Peyer's patch (tissue), 4 donors: ENCODE data around the gene ANO4. TPM values are rescaled to one million over a fixed set of nuclear protein-coding genes. Genes with fewer than 3 reads are reported as not detected.

Source experiments
- DNase-seq, 3 donors: peaks; one replicate each; pipeline ENCODE4 v3.0.0-alpha.2; 2017 to 2019
- H3K27ac ChIP-seq, 4 donors: fragments of 200-600 bp; sonication (generic); one replicate each; pipeline ENCODE4 v1.5.1; 2016 to 2019
- H3K27me3 ChIP-seq, 2 donors: fragments of 200-600 bp; sonication (generic); one replicate each; pipeline ENCODE4 v1.5.1; 2019
- H3K36me3 ChIP-seq, 3 donors: fragments of 200-600 bp; sonication (generic); one replicate each; pipeline ENCODE4 v1.5.1; 2016 to 2019
- H3K4me1 ChIP-seq, 4 donors: fragments of 200-600 bp; sonication (generic); one replicate each; pipeline ENCODE4 v1.5.1; 2016 to 2019
- H3K4me3 ChIP-seq, 4 donors: fragments of 200-600 bp; sonication (generic); 1 replicate in 3 of 4; 2 replicates in 1 of 4; pipeline ENCODE4 v1.5.1; 2016 to 2019; ENCODE audit warnings: mild to moderate bottlenecking in 1 of 4
- H3K9me3 ChIP-seq, 4 donors: fragments of 200-600 bp; sonication (generic); one replicate each; pipeline ENCODE4 v1.5.1; 2016 to 2019; ENCODE audit warnings: mild to moderate bottlenecking in 1 of 4
- POLR2A ChIP-seq, 2 donors: fragments of 450-650 bp; IDR thresholded peaks; one replicate each; pipeline ENCODE4 v1.5.1; 2017; ENCODE audit warnings: antibody characterized with exemption in 2 of 2, mild to moderate bottlenecking in 2 of 2, moderate library complexity in 2 of 2
- total RNA-seq, 4 donors: library from RNA; depleted of rRNA; stranded (reverse); fragments of >200 nt; gene quantifications; one replicate each; pipeline ENCODE4 v1.1.0, GENCODE V29; 2016
- TF ChIP-seq, protein P1 (sequence below), 6 experiments: fragments of 450-650 bp in 4 of 6; fragments of 200-600 bp in 2 of 6; sonication (generic) in 1 of 6; IDR thresholded peaks; one replicate each; pipeline ENCODE4 v1.5.1; 2017 to 2019; ENCODE audit warnings: antibody characterized with exemption in 6 of 6, mild to moderate bottlenecking in 3 of 6, moderate library complexity in 1 of 6

ANO4 gene
- total RNA-seq, 4 donors from 2014 or later: 1.7 TPM; not detected in 3

DNA sequence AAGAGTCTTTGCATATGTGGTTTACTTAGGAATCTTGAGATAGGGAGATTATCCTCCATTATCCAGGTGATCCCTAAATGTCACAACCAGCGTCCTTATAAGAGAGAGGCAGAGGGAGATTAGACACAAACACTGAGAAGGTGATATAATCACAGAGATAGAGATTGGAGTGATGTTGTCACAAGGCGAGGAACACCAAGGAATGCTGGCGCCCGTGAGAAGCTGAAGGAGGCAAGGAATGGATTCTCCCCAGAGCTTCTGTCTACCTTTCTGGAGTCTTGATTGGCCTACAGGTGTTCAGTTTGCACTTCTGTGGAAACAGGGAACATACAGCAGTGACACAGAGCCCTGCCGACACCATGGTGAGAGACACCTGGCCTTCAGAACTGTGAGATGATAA, 101.6 kb downstream of the ANO4 start:
- TF ChIP-seq POLR2A (IDR thresholded peaks at IDR 0.05): no peak
- TF ChIP-seq, protein P1, sequence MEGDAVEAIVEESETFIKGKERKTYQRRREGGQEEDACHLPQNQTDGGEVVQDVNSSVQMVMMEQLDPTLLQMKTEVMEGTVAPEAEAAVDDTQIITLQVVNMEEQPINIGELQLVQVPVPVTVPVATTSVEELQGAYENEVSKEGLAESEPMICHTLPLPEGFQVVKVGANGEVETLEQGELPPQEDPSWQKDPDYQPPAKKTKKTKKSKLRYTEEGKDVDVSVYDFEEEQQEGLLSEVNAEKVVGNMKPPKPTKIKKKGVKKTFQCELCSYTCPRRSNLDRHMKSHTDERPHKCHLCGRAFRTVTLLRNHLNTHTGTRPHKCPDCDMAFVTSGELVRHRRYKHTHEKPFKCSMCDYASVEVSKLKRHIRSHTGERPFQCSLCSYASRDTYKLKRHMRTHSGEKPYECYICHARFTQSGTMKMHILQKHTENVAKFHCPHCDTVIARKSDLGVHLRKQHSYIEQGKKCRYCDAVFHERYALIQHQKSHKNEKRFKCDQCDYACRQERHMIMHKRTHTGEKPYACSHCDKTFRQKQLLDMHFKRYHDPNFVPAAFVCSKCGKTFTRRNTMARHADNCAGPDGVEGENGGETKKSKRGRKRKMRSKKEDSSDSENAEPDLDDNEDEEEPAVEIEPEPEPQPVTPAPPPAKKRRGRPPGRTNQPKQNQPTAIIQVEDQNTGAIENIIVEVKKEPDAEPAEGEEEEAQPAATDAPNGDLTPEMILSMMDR (IDR thresholded peaks at IDR 0.05): no peak

DNA sequence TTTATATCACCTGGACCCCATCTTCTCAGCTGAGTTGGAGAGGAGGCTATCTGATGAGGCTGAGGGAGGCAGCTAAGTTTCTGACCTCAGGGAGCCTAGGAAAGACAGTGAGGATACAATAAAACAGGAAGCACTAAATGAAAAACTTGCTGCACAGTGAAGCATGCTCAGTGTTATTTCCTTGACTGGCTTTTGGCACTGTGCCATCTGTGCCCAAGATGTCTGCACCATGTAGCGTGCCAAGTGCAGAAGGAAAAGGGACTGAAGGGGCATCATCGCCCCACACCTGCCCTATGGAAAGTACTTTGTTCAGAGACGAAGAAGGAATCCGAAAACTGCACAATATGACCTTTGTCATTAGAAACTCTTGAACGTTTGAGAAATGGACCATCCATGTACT, 102.7 kb downstream of the ANO4 start:
- no peak for TF ChIP-seq POLR2A (IDR thresholded peaks at IDR 0.05)
- TF ChIP-seq, protein P1 (IDR thresholded peaks at IDR 0.05): no peak
- Histone ChIP-seq H3K4me1 (no peaks in the 10 kb centered on the region), H3K4me3 (no peak overlapping the region), H3K36me3 (no peaks in the 10 kb centered on the region), H3K27ac (no peak overlapping the region), H3K27me3 (no peaks in the 10 kb centered on the region), H3K9me3 (no peaks in the 10 kb centered on the region)
- DNase-seq: no peak

More for the DNA sequence above, 101.6 kb downstream of the ANO4 start:
- Histone ChIP-seq H3K9me3 (no peaks in the 10 kb centered on the region), H3K4me1 (no peaks in the 10 kb centered on the region), H3K36me3 (no peaks in the 10 kb centered on the region), H3K27me3 (no peaks in the 10 kb centered on the region), H3K4me3 (no peak overlapping the region), H3K27ac (no peak overlapping the region)
- DNase-seq: no peak

DNA sequence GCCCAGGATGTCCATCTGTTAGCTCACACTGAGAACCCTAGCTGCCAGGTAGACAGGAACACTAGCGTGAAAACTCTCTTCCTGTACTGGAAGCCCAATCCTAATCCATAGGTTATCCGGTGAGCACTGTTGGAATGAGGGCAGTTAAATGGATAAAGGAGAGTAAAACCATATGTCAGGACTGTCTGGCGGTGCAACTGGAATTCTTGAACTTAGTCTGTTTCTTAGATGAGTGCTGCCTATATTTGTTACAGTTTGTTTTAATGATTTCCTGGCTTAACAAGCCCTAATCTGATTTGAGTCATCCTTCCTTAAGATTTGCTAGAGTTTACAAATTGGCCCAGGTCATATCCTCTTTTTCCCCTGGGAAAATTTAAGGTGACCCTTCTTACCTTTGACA, 104.7 kb downstream of the ANO4 start:
- DNase-seq: no peak
- H3K36me3 ChIP-seq: no peaks in the 10 kb centered on the region
- H3K4me1 ChIP-seq: no peaks in the 10 kb centered on the region
- TF ChIP-seq POLR2A (IDR thresholded peaks at IDR 0.05): no peak
- no peaks in the 10 kb centered on the region for H3K27me3 ChIP-seq
- H3K9me3 ChIP-seq: no peaks in the 10 kb centered on the region
- H3K4me3 ChIP-seq: no peak overlapping the region
- no peak overlapping the region for H3K27ac ChIP-seq

DNA sequence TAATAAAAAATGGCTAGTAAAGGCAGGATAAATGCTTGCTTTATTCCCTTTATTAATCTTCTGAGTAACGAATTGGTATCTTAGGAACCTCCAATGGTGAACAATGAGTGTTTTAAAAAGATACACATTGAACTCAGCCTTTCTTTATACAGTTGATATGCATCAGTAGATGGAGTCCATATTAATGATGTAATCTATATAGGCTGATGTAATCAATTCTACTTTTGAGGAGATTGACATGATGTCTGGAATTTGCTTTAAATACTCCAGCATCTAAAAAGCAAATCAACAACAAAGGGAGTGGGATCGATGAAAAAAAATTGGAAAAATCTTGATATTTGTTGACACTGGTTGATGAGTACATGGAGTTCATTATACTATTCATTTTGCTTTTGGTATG, 106.2 kb downstream of the ANO4 start:
- H3K4me1 ChIP-seq: no peaks in the 10 kb centered on the region
- TF ChIP-seq, protein P1 (IDR thresholded peaks at IDR 0.05): no peak
- TF ChIP-seq POLR2A (IDR thresholded peaks at IDR 0.05): no peak
- no peaks in the 10 kb centered on the region for H3K9me3 ChIP-seq
- no peak overlapping the region for H3K4me3 ChIP-seq
- no peak for DNase-seq
- no peaks in the 10 kb centered on the region for H3K36me3 ChIP-seq
- no peak overlapping the region for H3K27ac ChIP-seq
- no peaks in the 10 kb centered on the region for H3K27me3 ChIP-seq

DNA sequence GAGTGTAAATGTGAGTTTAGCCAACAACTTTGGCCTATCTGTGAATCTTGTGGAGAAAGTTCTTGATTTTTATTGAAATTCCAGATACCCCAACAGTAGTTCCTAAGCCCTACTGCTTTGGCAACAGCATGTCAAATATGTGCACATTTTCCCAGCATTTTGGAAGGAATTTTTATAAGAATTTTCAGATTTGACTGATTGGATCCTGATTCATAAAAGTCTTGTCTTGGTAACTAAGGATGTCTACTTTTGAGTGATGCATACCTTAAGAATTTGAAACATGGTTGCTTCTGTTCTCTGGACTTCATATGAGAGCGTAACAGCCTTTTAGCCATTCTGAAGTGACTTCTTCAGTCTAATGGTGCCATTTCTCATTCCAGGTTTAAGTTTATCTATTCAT, 106.7 kb downstream of the ANO4 start:
- no peak overlapping the region for H3K4me3 ChIP-seq
- no peak for TF ChIP-seq POLR2A (IDR thresholded peaks at IDR 0.05)
- TF ChIP-seq, protein P1 (IDR thresholded peaks at IDR 0.05): no peak
- no peaks in the 10 kb centered on the region for H3K36me3 ChIP-seq
- H3K9me3 ChIP-seq: no peaks in the 10 kb centered on the region
- no peak for DNase-seq
- no peak overlapping the region for H3K27ac ChIP-seq
- no peaks in the 10 kb centered on the region for H3K4me1 ChIP-seq
- no peaks in the 10 kb centered on the region for H3K27me3 ChIP-seq

DNA sequence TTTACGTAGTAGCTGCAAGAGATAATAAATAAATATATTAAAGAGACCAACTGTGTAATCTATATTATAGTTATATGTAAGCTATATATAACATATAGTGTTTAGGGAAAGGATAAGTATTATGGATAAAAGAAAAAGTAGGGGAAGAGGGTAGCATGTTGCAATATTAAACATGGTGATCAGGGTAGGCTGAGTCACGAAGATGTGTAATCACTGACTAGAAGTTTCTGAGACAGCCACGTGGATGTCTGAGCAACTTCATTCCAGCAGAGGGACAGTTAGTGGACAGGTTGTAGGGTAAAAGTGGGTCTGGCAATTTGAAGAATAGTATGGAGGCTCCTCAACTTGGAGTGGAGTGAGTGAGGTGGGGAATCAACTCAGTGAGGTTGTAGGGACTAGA, 109.7 kb downstream of the ANO4 start:
- Histone ChIP-seq H3K27me3 (no peaks in the 10 kb centered on the region), H3K9me3 (no peaks in the 10 kb centered on the region), H3K36me3 (no peaks in the 10 kb centered on the region), H3K4me1 (no peaks in the 10 kb centered on the region), H3K4me3 (no peak overlapping the region), H3K27ac (no peak overlapping the region)
- no peak for DNase-seq
- TF ChIP-seq, protein P1 (IDR thresholded peaks at IDR 0.05): no peak
- no peak for TF ChIP-seq POLR2A (IDR thresholded peaks at IDR 0.05)
